NCI-H524 (cell line): ENCODE data around the gene CD74.

Source experiments
- DNase-seq, 2 experiments: peaks; one replicate each; lab custom pipeline; 2025; lab: John Stamatoyannopoulos, UW

Gene CD74

GRCh38 chr5:150397146-150397781, 15.4 kb downstream of the CD74 start:
- no peak for DNase-seq

- DNase-seq = no peak
These were observed 16.4 kb downstream of the CD74 start for GRCh38 chr5:150396267-150396666.

GRCh38 chr5:150395688-150395975, 17.1 kb downstream of the CD74 start:
- no peak for DNase-seq

DNA sequence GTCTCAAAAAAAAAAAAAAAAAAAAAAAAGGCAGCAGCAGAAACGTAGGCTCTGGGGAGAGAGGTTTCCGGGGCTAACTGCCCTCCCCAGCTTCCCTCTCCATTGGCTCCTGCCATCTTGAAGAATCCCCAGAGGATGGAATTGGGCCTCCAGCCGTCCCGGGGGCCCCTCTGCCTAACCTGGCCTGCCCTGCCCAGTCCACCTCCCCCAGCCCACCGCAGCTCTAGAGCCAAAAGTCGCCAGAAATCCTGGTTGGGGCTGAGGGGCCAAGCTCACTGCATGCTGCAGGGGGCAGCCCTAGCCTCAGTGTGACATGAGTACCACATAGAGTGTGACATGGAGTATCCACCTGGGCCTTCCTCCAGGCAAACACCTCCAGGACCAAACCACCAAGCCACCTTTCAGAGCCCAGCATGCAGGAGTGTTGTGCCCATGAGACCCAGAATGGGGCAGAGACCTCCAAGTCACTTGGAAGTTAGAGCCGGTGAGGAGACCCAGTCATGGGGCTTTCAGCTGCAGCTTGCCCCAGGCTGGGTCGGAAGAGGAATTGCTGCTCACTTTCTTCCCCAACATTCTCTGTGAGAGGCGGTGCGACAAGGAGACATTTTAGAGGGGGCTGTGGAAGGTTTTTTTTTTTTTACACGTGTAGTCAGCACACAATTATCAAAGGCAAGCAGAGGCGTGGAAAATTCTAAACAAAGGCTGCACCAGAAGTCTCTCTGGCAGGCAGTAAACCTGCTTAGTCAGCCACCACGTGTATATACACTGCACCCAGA, 17.6 kb downstream of the CD74 start:
- no peak for DNase-seq

GRCh38 chr5:150394131-150394530, 18.6 kb downstream of the CD74 start:
- no peak for DNase-seq

- no peak for DNase-seq
These were observed 19.5 kb downstream of the CD74 start for GRCh38 chr5:150393096-150393645.

GRCh38 chr5:150392680-150393079, 20.0 kb downstream of the CD74 start:
- DNase-seq = no peak

GRCh38 chr5:150391986-150392385, 20.7 kb downstream of the CD74 start:
- DNase-seq = no peak

DNA sequence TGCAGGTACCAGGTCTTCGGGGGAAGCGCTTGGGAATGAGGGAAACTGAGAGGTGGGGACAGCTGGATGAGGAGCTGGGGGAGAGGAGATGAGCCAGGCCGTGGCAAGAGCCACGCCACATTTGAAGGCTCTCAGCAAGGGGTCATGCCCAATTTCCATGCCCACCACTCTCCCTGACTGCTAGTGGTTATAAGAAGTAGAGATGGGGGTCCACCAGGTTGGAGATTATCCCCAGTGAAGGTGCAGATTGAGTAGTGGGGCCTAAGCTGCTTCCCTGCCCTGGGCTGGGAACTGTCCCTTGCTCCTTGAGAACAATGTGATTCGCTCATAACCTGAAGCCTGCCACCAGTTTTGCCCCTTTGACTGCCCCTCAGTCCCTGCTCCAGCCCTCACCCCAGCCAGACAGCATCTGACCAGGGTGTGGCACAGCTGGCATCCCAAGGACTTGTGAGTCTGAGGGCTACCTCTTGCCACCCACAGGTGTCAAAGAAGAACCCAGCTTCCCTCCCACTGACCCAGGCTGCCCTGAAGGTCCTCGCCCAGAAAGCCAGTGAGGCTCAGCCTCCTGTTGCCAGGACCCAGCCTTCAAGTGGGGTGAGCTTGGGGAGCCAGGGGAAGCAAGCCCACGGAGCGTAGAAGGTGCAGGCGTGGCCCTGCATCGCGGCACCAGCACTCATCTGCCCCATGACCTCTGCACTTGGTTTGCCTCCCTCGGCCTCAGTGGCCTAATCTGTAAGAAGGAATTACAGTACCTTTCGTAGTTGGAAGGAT, 21.5 kb downstream of the CD74 start:
- no peak for DNase-seq

DNA sequence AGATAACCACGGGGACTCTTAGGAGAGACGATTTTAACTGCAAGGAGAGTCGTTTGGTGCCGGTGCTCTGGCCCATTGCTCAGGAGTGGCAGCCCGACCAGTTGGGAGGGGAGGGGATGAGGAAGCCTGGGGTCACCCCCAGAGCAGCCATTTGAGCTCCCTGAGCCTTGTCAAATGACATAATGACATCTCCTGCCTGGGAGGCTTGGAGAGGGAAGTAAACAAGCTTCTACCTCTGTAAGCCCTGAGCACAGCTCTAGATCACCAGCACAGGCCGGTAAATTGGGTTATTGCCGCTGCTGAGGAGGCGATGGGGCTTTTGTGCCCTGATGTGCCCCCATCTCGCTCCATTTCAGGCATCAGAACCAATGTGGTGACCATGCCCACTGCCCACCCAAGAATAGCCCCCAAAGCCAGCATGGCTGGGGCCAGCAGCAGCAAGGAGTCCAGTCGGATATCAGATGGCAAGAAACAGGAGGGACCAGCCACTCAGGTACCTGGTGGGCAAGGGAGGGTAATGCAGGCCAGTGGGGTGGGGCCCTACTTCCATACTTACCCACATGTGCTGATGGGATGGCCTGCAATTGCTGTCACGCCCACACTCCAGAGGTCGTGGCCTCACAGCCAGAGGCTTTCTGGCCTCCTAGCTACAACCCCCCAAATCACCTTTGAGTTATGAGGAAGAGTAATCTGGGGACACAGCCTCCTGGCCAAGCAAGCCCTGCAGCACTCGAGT, 23.0 kb downstream of the CD74 start:
- no peak for DNase-seq

GRCh38 chr5:150386024-150386855, 26.5 kb downstream of the CD74 start:
- no peak for DNase-seq

DNA sequence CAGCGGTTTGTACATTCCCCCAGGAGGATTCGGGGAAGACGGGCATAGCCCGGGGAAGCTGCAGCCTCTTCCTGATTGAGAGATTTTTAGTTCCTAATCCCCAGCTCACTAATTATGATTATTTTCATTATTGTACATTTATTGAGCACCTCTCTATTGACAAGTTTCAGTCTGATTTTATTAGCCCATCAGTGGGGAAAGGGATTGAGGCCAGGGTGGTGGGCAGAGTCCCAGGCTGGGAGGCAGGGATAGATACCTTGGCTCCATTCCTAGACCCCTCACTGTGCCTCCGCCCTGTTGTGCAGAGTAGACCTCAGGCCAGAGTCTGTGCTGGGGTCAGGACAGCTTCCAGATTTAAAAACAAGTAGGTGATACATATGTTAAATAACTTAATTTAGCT, 28.0 kb downstream of the CD74 start:
- DNase-seq = no peak

- no peak for DNase-seq
These were observed 34.6 kb downstream of the CD74 start for GRCh38 chr5:150377964-150378694.

GRCh38 chr5:150376799-150377771, 35.6 kb downstream of the CD74 start:
- no peak for DNase-seq

- DNase-seq = no peak
These were observed 38.1 kb downstream of the CD74 start for GRCh38 chr5:150374651-150375050.

GRCh38 chr5:150372639-150373038, 40.1 kb downstream of the CD74 start:
- DNase-seq = no peak

- no peak for DNase-seq
These were observed 44.2 kb downstream of the CD74 start for GRCh38 chr5:150368526-150368925.

DNA sequence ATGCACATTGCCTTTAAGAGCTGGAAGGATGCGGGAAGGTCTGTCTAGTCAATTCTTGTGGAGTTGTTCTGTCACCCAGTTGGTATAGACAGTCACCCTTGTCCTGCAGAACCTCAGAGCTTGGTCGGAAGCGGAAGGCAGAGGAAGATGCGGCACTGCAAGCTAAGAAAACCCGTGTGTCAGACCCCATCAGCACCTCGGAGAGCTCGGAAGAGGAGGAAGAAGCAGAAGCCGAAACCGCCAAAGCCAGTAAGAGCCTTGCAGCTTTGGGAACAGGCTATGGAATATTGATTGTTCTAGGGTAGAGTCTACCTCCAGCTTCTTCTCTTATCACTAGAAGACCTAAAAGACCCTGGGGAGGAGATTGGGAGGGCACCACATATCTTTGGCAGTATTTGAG, 48.7 kb downstream of the CD74 start:
- no peak for DNase-seq

DNA sequence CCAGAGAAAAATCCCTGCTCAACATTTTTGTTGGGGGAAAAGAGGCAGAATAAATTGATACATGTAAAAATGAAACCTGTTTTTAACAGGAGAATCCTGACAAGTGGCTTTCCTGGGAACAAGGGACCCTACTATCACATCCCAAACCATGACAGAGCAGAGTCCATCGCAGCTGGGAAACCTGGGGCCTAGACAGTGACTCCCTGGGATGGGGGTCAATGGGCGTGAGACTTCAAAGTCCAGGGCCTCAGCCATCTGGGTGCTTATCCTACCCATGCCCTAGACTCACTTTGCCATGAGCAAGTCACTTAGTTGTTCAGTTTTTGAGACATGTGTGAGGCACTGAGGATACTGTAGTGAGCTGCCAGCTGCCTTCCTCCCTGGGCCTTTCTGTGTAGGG, 49.5 kb downstream of the CD74 start:
- DNase-seq = no peak
